Measurements from ENCODE around the gene EP400. TPM values are rescaled to one million over a fixed set of nuclear protein-coding genes. Genes with fewer than 3 reads are reported as not detected.
"Not testable (repeated sequence)": the region's sequence is repeated elsewhere in the genome, so short reads cannot be mapped to it uniquely, and the experiment has no call there.

Gene EP400
- polyA plus RNA-seq, 3 donors: 34.1 to 44.8 (median 43.1) TPM

- DNase-seq: peak; percentile 21
Measured at GRCh38 chr12:132084621-132085290, 135.0 kb downstream of the EP400 start.

DNA sequence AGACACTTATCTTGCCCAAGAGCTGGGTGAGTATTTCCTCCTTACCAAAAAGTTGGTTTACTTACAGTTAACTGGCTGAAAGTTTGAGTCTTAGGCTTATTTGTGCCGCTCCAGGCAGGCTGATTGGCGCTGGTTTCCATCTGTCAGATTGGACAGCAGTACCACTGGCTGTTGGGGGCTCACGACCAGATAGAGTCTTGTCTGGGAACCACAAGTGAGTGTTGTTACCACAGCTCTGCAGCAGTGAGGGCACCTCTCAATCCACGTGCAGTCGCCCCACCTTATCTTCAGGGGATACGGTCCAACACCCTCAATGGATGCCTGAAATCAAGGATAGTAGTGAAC, 135.5 kb downstream of the EP400 start:
- DNase-seq: no peak

DNA sequence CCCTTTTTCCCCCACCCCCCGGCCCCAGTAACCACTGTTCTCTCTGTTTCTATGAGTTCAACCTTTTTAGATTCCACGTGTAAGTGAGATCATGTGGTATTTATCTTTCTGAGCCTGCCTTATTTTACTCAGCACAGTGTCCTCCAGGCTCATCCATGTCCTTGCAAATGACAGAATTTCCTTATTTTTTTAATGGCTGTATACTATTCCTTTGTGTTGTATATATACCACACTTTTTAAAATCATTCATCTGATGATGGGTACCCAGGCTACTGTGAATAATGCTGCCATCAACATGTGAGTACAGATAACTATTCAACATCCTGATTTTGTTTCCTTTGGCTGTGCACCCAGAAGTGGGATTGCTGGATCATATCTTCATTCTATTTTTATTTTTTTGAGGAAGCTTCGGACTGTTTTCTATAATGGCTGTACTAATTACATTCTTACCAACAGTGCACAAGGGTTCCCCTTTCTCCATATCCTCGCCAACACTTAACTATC, 139.7 kb downstream of the EP400 start:
- DNase-seq: no peak

GRCh38 chr12:132094269-132094891, 144.6 kb downstream of the EP400 start:
- no peak for DNase-seq

GRCh38 chr12:132095520-132096409, 146.0 kb downstream of the EP400 start:
- DNase-seq: no peak

DNA sequence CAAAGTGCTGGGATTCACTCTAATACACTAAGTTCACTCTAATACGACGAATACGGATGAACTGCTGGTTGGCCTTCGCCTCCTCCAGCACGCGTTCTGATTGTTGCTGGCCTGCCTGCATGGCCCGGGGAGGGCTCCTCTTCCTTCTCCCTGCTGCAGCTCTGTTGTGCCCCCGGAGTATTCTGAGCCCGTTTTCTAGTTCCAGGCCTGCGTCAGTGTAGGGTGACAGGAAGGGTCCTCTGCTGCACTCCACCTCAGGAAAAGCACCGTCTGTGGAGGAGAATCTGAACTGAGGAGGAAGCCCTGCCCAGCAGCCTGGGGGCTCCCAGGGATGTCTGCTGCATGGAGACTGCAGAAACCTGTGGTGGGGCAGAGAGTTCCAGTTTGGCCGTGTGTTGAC, 150.0 kb downstream of the EP400 start:
- no peak for DNase-seq

GRCh38 chr12:132100306-132101065, 150.7 kb downstream of the EP400 start:
- no peak for DNase-seq

- DNase-seq: no peak
Measured at GRCh38 chr12:132102297-132102696, 152.6 kb downstream of the EP400 start.

DNA sequence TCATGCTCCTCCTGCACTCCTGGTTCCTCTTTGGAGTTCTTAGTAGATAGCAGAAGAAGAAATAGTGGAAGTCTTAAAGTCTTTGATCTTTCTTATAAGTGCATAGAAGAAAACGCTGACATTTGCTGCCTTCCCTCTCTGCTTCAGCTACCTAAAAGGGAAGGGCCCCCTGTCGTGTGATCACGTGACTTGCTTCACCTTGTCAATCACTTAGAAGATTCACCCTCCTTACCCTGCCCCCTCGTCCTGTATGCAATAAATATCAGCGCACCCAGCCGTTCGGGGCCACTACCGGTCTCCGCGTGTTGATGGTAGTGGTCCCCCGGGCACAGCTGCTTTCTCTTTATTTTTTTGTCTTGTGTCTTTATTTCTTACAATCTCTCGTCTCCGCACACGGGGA, 153.3 kb downstream of the EP400 start:
- not testable (repeated sequence) for DNase-seq

GRCh38 chr12:132103542-132104308, 154.0 kb downstream of the EP400 start:
- no peak for DNase-seq

- no peak for DNase-seq
Measured at GRCh38 chr12:132105467-132105866, 155.7 kb downstream of the EP400 start.

DNA sequence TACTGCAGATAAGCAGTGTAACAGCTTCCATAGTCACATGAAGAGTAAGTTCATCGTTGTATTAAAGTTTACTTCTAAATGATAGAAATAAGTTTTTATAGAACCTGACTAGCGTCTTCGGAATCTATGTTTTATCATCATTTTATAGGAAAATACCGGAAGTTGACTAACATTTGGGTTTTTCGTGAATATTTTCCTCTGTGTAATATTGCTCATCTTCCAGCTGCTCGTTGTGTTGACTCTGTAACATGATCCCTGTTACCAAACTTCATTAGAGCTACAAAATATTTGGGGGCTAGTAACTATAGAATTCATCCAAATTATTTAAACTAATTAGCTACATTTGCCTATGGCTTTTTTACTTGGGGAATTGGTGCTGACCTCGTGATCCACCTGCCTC, 157.2 kb downstream of the EP400 start:
- DNase-seq: no peak

DNA sequence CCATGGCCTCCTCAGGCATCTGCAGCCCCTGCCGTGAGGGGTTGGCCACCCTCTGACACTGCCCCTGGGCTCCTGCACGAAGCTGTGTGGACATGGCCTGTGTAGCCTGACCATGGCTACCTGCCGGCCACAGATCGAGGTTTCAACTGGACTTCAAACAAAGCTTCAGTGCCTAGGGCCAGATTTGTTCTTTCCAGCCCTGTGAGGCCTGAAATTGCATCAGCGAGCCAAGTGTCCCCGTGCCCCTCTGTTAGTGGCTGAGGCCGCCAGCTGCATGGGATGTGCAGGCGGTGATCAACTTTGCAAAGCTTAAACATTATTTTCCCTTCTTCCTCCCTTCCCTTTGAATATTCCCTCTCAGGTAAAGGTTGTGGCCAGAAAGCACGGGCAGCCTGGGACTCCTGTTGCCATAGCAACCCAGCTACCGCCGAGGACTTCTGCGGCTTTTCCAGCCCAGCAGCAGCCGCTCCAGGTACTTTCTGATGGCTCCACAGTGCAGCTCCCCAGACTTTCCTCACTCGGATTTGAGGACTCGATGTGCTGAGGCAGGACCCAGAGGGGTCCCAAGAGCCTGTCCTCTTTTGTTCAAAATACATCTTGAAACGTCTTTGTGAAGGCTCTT, 158.6 kb downstream of the EP400 start:
- DNase-seq: no peak

DNA sequence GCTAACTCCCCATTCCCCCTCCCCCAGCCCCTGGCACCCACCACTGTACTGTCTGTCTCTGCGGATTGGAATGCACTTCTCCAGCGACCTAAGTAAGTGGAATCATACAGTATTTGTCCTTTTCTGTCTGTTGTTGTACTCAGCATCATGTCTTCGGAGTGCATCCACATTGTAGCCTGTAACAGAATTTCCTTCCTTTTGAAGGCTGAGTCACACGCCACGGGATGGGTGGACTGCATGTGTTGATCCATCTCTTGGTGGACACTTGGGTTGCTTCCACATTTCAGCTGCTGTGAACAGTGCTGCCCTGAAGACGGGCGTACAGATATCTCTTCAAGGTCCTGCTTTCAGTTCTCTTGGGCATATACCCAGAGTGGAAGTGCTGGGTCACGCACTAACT, 160.0 kb downstream of the EP400 start:
- no peak for DNase-seq

GRCh38 chr12:132110677-132111076, 160.9 kb downstream of the EP400 start:
- no peak for DNase-seq

DNA sequence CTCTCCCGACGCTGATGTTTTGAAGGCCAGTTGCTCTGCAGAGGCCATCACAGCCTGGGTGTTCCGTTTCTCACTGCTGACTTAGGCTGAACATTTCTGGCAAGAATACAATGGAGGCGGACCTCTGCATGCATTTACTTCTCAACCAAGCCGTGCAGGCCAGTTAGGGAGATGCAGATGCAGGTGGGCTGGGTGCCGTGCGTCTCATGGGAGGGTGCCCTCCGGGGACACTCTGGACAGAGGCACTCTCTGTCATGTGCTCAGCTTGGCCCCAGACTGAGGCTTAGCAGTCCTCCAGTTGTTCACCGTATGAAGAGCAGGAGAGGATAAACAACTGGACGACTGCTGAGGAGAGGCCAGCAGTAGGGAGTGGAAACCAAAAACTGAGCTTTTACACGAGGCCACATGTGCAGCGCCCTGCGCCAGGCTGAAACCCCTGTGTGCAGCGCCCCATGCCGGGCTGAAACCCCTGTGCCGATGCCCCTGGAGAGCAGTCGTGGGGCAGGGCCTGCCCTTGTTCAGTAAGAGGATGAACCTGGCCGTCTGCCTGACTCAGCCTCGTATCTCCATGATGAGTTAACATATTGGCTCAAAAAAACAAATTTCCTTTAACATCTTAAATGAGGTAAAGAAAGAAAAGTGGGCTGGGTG, 162.0 kb downstream of the EP400 start:
- no peak for DNase-seq

DNA sequence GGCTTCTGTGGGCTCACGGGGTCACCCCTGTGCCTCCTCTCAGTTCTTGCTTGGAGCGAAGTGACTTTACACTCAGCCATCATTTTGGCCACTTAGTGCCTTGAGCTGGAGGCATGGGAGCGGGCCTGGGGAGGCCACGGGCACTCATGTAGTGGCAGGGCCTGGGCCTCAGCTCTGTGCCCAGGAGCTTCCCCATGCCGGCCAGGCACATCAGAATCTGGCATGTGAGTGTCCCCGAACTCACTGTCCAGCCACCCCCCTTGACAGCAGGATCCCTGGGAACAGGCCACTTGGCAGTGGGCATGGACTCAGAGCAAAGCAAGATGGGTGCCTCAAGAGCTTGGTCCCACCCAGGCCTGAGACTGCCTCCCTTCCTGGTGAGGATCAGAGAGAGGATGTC, 164.9 kb downstream of the EP400 start:
- DNase-seq: no peak

DNA sequence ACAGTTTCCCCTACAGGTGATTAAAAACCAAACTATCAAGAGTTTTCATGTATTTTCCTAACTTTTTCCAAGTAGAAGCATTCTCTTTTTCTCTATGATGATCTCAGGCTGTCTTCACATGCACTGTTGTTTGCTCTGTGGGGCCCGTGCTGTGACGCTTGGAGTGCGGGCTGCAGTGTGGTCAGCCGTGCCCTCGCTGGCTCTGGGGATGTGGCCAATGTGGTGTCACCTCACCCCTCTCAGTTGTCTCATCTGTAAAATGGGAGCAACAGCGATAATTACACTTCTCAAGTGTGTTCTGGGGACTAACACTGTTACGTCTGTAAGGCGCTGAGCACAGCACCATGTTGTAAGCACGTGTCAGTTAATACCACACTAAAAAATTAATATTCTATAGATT, 165.8 kb downstream of the EP400 start:
- no peak for DNase-seq

DNA sequence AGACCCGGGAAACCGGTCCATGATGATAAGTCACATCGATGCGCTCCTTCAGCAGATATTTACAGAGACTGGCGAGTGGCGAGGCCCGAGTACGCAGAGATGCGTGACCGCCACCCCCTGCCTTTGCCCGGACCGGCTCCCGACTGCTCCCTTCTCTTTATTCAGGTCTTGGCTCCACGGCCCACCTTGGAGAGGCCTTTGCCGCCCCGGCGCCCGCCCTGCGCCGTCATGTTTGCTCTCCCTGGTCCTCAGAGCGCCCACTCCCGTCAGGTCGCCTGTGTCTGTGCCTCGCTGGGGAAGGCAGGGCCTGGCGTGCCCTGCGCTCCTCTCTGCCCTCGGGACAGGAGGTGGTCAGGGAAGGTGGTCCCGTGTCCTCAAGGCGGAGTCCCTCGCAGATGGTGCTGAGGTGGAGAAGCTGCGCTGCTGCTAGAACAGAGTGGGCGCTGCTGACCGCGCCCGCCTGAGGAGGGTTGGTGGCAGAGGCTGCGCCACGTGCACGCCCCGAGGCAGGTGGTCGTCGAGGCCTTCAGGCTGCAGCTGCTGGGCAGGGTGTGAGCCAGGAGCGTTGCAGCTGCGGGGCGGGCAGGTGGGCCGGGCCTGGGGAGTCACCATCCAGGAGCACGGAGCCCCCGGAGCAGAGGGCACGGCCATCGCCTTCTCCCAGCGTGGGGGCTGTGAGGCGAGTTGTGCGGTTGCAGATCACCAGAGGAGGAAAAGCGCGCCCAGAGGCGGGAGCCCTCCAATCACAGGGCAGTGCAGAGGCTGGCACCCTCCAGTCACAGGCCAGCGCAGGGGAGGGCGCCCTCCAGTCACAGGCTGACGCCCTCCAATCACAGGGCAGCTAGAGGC, 167.2 kb downstream of the EP400 start:
- no peak for DNase-seq

All from renal pelvis (tissue), 4 donors.